Caco-2 (cell line): ENCODE results near the gene SPTLC2. TPM values are rescaled to one million over a fixed set of nuclear protein-coding genes. Genes with fewer than 3 reads are reported as not detected.

Experiments used
- BruUV-seq: library from RNA; stranded (reverse); fragments of 400-500 nt; replicated peaks from 2 replicates; lab custom pipeline; 2021; lab: Mats Ljungman, UMichigan
- CTCF ChIA-PET: fragments of 300-600 bp; sonication (Branson Sonifier 250); formaldehyde crosslinking; loops from one replicate; lab custom pipeline; 2022; ENCODE audit warnings: antibody characterized with exemption; lab: Charles Lee
- POLR2A ChIA-PET: fragments of 300-600 bp; sonication (Branson Sonifier 250); formaldehyde crosslinking; loops from one replicate; lab custom pipeline; 2022; ENCODE audit warnings: antibody characterized with exemption; lab: Charles Lee
- DNase-seq, 2 experiments: peaks; one replicate each; pipeline versions ENCODE4 v3.0.0 to v3.0.0-alpha.2; 2020 to 2022
- H3K27me3 ChIP-seq: replicated peaks from 2 replicates; pipeline ENCODE4 v1.6.0; 2011; ENCODE audit warnings: low read length; ENCODE audit not compliant: control insufficient read depth, insufficient read depth
- H3K36me3 ChIP-seq: 2 replicates; pipeline ENCODE4 v1.5.1; 2011; ENCODE audit warnings: low read length; ENCODE audit not compliant: control insufficient read depth, insufficient read depth
- H3K4me1 ChIP-seq: fragments of 250-450 bp; sonication (Bioruptor Pico); 2 replicates; pipeline ENCODE4 v1.5.1; 2020; ENCODE audit warnings: mild to moderate bottlenecking
- H3K4me3 ChIP-seq: 2 replicates; pipeline ENCODE4 v1.5.1; 2011; ENCODE audit warnings: low read depth, mild to moderate bottlenecking, control low read depth, low read length
- H3K9me3 ChIP-seq: fragments of 250-450 bp; sonication (Bioruptor Pico); 2 replicates; pipeline ENCODE4 v1.5.1; 2020; ENCODE audit warnings: mild to moderate bottlenecking, moderate library complexity
- H3K27ac Mint-ChIP-seq: one replicate; pipeline ENCODE4 v1.8.0; 2022; ENCODE audit warnings: mixed read lengths; ENCODE audit not compliant: unreplicated experiment
- H3K27me3 Mint-ChIP-seq: one replicate; pipeline ENCODE4 v1.8.0; 2022; ENCODE audit warnings: mixed read lengths; ENCODE audit not compliant: insufficient read depth, unreplicated experiment
- H3K36me3 Mint-ChIP-seq: one replicate; pipeline ENCODE4 v1.8.0; 2022; ENCODE audit warnings: mild to moderate bottlenecking, mixed read lengths; ENCODE audit not compliant: insufficient read depth, unreplicated experiment
- H3K4me1 Mint-ChIP-seq: one replicate; pipeline ENCODE4 v1.8.0; 2022; ENCODE audit warnings: low read depth, mixed read lengths; ENCODE audit not compliant: unreplicated experiment
- H3K4me3 Mint-ChIP-seq: one replicate; pipeline ENCODE4 v1.8.0; 2022; ENCODE audit warnings: mild to moderate bottlenecking, moderate library complexity, mixed read lengths; ENCODE audit not compliant: unreplicated experiment
- H3K9me3 Mint-ChIP-seq: one replicate; pipeline ENCODE4 v1.8.0; 2022; ENCODE audit warnings: mixed read lengths; ENCODE audit not compliant: unreplicated experiment
- intact Hi-C: fragments of 100-400 bp; cut with micrococcal nuclease; formaldehyde crosslinking; loops from one replicate; pipeline ENCODE4 v1.10.0; 2022; ENCODE audit not compliant: unreplicated experiment
- total RNA-seq: library from RNA; stranded (reverse); gene quantifications from 2 replicates; pipeline ENCODE4 v1.2.3, GENCODE V29; 2022
- TF ChIP-seq, protein P1 (sequence below), 2 experiments: fragments of 200-600 bp in 1 of 2; IDR thresholded peaks; 1 replicate in 1 of 2; 2 replicates in 1 of 2; pipeline versions ENCODE4 v1.5.1 to v1.8.0; 2011 to 2022; ENCODE audit warnings: antibody characterized with exemption in 1 of 2, control low read depth in 1 of 2, inconsistent platforms in 1 of 2, low read depth in 1 of 2, low read length in 1 of 2, mild to moderate bottlenecking in 1 of 2, moderate library complexity in 1 of 2; ENCODE audit not compliant: insufficient read depth in 1 of 2, severe bottlenecking in 1 of 2, unreplicated experiment in 1 of 2

Gene SPTLC2
- total RNA-seq, 1 experiment from 2014 or later: 49.6 TPM

DNA sequence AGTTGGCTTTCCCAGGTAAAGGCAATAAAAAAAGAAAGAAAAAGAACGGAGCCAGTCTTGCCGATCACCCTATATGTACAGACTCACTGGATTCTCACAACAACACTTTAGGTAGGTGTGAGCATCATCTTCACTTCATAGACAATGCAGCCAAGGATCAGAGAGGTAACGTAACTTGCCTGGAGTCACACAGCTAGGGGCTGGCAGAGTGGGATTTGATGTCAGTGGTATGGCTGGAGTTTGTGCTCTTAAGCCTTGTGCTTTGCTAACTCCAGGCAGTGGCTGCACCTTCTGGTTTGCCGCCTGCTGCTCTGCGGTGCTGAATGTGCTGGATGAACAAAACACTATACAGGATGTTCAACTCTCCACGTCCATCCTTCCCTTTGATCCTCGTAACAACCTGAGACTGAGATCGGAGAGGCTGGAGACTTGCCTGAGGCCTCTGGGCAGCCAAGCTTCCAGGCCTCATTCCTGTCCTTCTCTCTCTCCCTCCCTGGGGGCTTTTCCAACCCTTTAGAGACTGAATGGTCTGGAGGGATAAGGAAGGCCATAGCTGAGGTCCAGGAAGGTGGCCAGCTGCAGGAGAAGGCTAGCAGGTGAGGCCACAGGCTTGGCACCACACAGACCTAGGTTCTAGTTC, 126.0 kb downstream of the SPTLC2 start:
- intact Hi-C loops: no loop called here
- Mint-ChIP-seq H3K27ac (no peak overlapping the region), H3K4me1 (no peaks in the 10 kb centered on the region), H3K4me3 (no peak overlapping the region), H3K9me3 (no peaks in the 10 kb centered on the region), H3K36me3 (no peaks in the 10 kb centered on the region), H3K27me3 (no peaks in the 10 kb centered on the region)
- H3K4me1 ChIP-seq: no peaks in the 10 kb centered on the region
- ChIA-PET POLR2A (no interaction called here), CTCF (no interaction called here)
- TF ChIP-seq, protein P1, sequence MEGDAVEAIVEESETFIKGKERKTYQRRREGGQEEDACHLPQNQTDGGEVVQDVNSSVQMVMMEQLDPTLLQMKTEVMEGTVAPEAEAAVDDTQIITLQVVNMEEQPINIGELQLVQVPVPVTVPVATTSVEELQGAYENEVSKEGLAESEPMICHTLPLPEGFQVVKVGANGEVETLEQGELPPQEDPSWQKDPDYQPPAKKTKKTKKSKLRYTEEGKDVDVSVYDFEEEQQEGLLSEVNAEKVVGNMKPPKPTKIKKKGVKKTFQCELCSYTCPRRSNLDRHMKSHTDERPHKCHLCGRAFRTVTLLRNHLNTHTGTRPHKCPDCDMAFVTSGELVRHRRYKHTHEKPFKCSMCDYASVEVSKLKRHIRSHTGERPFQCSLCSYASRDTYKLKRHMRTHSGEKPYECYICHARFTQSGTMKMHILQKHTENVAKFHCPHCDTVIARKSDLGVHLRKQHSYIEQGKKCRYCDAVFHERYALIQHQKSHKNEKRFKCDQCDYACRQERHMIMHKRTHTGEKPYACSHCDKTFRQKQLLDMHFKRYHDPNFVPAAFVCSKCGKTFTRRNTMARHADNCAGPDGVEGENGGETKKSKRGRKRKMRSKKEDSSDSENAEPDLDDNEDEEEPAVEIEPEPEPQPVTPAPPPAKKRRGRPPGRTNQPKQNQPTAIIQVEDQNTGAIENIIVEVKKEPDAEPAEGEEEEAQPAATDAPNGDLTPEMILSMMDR (IDR thresholded peaks at IDR 0.05; ENCODE audit: insufficient read depth in 1 of 2, low read depth in 1 of 2, low read length in 1 of 2, severe bottlenecking in 1 of 2, unreplicated experiment in 1 of 2): no peak
- H3K9me3 ChIP-seq: no peaks in the 10 kb centered on the region
- H3K36me3 ChIP-seq: no peaks in the 10 kb centered on the region
- no peaks in the 10 kb centered on the region for H3K27me3 ChIP-seq
- no peak overlapping the region for H3K4me3 ChIP-seq
- no TSS peak for BruUV-seq
- DNase-seq: no peak

DNA sequence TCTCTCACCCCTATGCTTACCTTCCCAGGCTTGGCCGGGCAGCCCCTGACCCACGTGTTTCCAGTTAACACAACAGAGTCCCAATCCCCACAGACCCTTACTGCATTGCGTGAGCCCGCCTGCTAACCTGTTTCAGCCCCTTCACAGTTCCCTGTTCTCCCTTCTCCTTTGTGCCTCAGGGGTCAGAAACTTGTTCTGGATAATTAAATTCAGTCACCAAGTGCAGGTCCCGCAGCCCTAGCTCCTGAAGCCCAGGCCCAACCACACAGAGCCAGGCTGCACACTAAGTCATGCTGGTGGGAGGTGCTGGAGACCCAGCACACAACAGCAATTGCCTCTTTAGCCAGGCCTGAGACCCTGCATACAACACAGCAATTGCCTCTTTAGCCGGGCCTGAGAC, 127.4 kb downstream of the SPTLC2 start:
- DNase-seq: no peak
- Histone ChIP-seq H3K4me3 (no peak overlapping the region), H3K9me3 (no peaks in the 10 kb centered on the region), H3K36me3 (no peaks in the 10 kb centered on the region), H3K4me1 (no peaks in the 10 kb centered on the region), H3K27me3 (no peaks in the 10 kb centered on the region)
- peaks cover 5% of the 10 kb centered on the region for H3K36me3 Mint-ChIP-seq
- CTCF ChIA-PET: no interaction called here
- intact Hi-C loops: no loop called here
- no peak overlapping the region for H3K27ac Mint-ChIP-seq
- no peak overlapping the region for H3K4me3 Mint-ChIP-seq
- H3K27me3 Mint-ChIP-seq: no peaks in the 10 kb centered on the region
- no peaks in the 10 kb centered on the region for H3K4me1 Mint-ChIP-seq
- BruUV-seq: no TSS peak
- POLR2A ChIA-PET: no interaction called here
- TF ChIP-seq, protein P1 (IDR thresholded peaks at IDR 0.05; ENCODE audit: insufficient read depth in 1 of 2, low read depth in 1 of 2, low read length in 1 of 2, severe bottlenecking in 1 of 2, unreplicated experiment in 1 of 2): no peak
- H3K9me3 Mint-ChIP-seq: no peaks in the 10 kb centered on the region

DNA sequence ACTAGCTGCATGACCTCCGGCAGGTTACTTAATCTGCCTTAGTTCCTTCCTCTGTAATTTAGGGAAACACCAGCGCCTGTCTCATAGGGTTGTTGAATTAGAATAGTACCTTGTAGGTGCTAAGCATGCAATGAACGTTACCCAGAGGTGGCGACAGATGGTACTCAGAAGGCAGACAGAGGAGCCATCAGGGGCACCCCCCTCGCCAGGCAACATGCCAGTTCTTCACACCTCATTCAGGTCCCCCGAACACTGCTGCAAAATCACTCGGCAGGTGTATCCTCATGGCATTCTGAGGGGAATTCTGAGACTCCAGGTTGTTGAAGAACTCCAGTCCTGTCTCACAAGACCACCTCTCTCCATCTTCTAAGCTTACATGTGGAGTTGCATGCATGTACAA, 127.9 kb downstream of the SPTLC2 start:
- no peak overlapping the region for H3K4me3 Mint-ChIP-seq
- CTCF ChIA-PET: no interaction called here
- intact Hi-C loops: no loop called here
- H3K36me3 Mint-ChIP-seq: peaks cover 5% of the 10 kb centered on the region
- TF ChIP-seq, protein P1 (IDR thresholded peaks at IDR 0.05; ENCODE audit: insufficient read depth in 1 of 2, low read depth in 1 of 2, low read length in 1 of 2, severe bottlenecking in 1 of 2, unreplicated experiment in 1 of 2): no peak
- no peak overlapping the region for H3K27ac Mint-ChIP-seq
- Histone ChIP-seq H3K4me3 (no peak overlapping the region), H3K27me3 (no peaks in the 10 kb centered on the region), H3K9me3 (no peaks in the 10 kb centered on the region), H3K4me1 (no peaks in the 10 kb centered on the region; the same call in 1 of the 2 replicates), H3K36me3 (no peaks in the 10 kb centered on the region)
- no peaks in the 10 kb centered on the region for H3K27me3 Mint-ChIP-seq
- POLR2A ChIA-PET: no interaction called here
- no peaks in the 10 kb centered on the region for H3K4me1 Mint-ChIP-seq
- no peak for DNase-seq
- no TSS peak for BruUV-seq
- no peaks in the 10 kb centered on the region for H3K9me3 Mint-ChIP-seq
